ENCODE measurements around the gene MRPL52.

Gene MRPL52

GRCh38 chr14:22821193-22822015 lies 8.3 kb upstream of the MRPL52 start (continued):
- TF ChIP-seq, protein P1, sequence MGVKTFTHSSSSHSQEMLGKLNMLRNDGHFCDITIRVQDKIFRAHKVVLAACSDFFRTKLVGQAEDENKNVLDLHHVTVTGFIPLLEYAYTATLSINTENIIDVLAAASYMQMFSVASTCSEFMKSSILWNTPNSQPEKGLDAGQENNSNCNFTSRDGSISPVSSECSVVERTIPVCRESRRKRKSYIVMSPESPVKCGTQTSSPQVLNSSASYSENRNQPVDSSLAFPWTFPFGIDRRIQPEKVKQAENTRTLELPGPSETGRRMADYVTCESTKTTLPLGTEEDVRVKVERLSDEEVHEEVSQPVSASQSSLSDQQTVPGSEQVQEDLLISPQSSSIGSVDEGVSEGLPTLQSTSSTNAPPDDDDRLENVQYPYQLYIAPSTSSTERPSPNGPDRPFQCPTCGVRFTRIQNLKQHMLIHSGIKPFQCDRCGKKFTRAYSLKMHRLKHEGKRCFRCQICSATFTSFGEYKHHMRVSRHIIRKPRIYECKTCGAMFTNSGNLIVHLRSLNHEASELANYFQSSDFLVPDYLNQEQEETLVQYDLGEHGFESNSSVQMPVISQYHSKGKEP (tag by site-specific recombination; IDR thresholded peaks at IDR 0.05) = no peak
- TF ChIP-seq ZNF660 (tag by site-specific recombination; IDR thresholded peaks at IDR 0.05) = no peak
- TF ChIP-seq ZNF311 (tag by site-specific recombination; IDR thresholded peaks at IDR 0.05; ENCODE audit: borderline replicate concordance) = no peak
- TF ChIP-seq ZIC2 (tag by site-specific recombination; IDR thresholded peaks at IDR 0.05) = peak; percentile 97
- TF ChIP-seq ZNF24 (tag by site-specific recombination; IDR thresholded peaks at IDR 0.05) = no peak
- 0 out of 2 replicates have a peak, but pooled peaks have one; percentile 40 for TF ChIP-seq ZNF600 (tag by site-specific recombination; IDR thresholded peaks at IDR 0.05)
- no peak for TF ChIP-seq ZNF48 (tag by site-specific recombination; IDR thresholded peaks at IDR 0.05)
- TF ChIP-seq ZBTB17 (tag by site-specific recombination; IDR thresholded peaks at IDR 0.05) = no peak
- no peak for TF ChIP-seq GLIS2 (tag by site-specific recombination; IDR thresholded peaks at IDR 0.05)
- TF ChIP-seq ZNF560 (tag by site-specific recombination; IDR thresholded peaks at IDR 0.05; ENCODE audit: borderline replicate concordance) = no peak
- TF ChIP-seq ZNF148 (tag by site-specific recombination; IDR thresholded peaks at IDR 0.05; ENCODE audit: borderline replicate concordance) = no peak
- no peak for TF ChIP-seq ZNF335 (tag by site-specific recombination; conservative IDR thresholded peaks at IDR 0.05)
- TF ChIP-seq, protein P2, sequence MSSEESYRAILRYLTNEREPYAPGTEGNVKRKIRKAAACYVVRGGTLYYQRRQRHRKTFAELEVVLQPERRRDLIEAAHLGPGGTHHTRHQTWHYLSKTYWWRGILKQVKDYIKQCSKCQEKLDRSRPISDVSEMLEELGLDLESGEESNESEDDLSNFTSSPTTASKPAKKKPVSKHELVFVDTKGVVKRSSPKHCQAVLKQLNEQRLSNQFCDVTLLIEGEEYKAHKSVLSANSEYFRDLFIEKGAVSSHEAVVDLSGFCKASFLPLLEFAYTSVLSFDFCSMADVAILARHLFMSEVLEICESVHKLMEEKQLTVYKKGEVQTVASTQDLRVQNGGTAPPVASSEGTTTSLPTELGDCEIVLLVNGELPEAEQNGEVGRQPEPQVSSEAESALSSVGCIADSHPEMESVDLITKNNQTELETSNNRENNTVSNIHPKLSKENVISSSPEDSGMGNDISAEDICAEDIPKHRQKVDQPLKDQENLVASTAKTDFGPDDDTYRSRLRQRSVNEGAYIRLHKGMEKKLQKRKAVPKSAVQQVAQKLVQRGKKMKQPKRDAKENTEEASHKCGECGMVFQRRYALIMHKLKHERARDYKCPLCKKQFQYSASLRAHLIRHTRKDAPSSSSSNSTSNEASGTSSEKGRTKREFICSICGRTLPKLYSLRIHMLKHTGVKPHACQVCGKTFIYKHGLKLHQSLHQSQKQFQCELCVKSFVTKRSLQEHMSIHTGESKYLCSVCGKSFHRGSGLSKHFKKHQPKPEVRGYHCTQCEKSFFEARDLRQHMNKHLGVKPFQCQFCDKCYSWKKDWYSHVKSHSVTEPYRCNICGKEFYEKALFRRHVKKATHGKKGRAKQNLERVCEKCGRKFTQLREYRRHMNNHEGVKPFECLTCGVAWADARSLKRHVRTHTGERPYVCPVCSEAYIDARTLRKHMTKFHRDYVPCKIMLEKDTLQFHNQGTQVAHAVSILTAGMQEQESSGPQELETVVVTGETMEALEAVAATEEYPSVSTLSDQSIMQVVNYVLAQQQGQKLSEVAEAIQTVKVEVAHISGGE (tag by site-specific recombination; conservative IDR thresholded peaks at IDR 0.05; ENCODE audit: low read depth) = no peak
- 0 out of 2 replicates have a peak, but pooled peaks have one; percentile 16 for TF ChIP-seq GLIS1 (tag by site-specific recombination; IDR thresholded peaks at IDR 0.05)
- TF ChIP-seq, protein P3, sequence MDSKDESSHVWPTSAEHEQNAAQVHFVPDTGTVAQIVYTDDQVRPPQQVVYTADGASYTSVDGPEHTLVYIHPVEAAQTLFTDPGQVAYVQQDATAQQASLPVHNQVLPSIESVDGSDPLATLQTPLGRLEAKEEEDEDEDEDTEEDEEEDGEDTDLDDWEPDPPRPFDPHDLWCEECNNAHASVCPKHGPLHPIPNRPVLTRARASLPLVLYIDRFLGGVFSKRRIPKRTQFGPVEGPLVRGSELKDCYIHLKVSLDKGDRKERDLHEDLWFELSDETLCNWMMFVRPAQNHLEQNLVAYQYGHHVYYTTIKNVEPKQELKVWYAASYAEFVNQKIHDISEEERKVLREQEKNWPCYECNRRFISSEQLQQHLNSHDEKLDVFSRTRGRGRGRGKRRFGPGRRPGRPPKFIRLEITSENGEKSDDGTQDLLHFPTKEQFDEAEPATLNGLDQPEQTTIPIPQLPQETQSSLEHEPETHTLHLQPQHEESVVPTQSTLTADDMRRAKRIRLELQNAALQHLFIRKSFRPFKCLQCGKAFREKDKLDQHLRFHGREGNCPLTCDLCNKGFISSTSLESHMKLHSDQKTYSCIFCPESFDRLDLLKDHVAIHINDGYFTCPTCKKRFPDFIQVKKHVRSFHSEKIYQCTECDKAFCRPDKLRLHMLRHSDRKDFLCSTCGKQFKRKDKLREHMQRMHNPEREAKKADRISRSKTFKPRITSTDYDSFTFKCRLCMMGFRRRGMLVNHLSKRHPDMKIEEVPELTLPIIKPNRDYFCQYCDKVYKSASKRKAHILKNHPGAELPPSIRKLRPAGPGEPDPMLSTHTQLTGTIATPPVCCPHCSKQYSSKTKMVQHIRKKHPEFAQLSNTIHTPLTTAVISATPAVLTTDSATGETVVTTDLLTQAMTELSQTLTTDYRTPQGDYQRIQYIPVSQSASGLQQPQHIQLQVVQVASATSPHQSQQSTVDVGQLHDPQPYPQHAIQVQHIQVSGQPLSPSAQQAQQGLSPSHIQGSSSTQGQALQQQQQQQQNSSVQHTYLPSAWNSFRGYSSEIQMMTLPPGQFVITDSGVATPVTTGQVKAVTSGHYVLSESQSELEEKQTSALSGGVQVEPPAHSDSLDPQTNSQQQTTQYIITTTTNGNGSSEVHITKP (tag by site-specific recombination; IDR thresholded peaks at IDR 0.05) = peak; percentile 69
- no peak for TF ChIP-seq ZNF223 (tag by site-specific recombination; IDR thresholded peaks at IDR 0.05)
- TF ChIP-seq ZNF621 (tag by site-specific recombination; IDR thresholded peaks at IDR 0.05) = no peak
- TF ChIP-seq HOXC10 (CRISPR knock-in tag; IDR thresholded peaks at IDR 0.05) = no peak
- TF ChIP-seq IKZF3 (tag by site-specific recombination; IDR thresholded peaks at IDR 0.05) = 0 out of 2 replicates have a peak, but pooled peaks have one; percentile 30
- TF ChIP-seq ZNF473 (tag by site-specific recombination; IDR thresholded peaks at IDR 0.05) = no peak
- no peak for TF ChIP-seq ZBTB1 (tag by site-specific recombination; IDR thresholded peaks at IDR 0.05)
